Stimulated activated CD8-positive, alpha-beta memory T cell treated with anti-CD3 and anti-CD28 coated beads, Interleukin-12 subunit alpha, Interleukin-12 subunit beta, amount 100 ng/mL, for 24 hours (primary cell): Measurements from ENCODE around the gene FUT9.

Experiments
- DNase-seq: peaks from one replicate; pipeline ENCODE4 v3.0.0-alpha.2; 2020; ENCODE audit errors: extremely low read depth

The FUT9 gene

DNA sequence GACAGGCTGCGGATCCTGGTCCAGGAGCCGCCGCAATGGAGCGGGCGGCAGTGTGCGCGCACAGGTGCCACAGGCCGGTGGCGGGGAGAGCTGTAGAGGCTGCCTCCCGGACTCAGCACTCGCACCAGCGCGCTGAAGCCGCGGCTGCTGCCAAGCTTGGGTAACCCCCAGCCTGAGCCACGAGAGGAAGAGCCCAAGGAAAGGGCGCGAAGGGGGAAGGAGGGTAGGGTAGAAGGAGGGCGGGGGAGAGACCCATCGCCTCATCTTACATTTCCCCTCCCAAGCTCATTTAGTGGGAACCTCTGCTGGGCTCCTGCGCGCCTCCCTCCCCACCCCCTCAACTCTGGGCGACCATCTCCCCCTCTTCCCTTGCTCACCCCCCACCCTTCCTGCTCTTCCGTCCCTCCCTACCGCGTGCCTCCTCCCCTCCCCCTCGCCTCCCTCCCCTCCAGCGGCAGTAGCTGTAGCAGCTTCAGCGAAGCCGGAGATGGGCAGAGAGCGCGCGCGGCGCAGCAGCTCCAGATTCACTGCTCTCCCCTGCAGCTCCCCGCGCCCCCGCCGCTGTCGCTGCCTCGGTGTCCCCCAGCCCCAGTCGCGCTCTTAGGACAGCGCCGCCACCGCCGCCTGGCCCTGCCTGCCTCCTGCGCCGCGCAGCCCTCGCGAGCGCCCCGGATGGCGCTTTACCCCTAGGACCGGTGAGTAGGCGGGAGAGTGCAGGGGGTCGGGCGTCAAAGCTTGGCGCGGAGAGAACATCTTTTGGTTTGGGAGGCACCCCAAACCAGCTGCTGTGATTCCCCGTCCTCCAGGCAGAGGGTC, at the start of gene FUT9:
Gene FUT9 (plus strand): TSS at position 457 of the 816 bp plus-strand sequence. CDS start 187,182 bp downstream, outside the sequence.
- DNase-seq: no peak

DNA sequence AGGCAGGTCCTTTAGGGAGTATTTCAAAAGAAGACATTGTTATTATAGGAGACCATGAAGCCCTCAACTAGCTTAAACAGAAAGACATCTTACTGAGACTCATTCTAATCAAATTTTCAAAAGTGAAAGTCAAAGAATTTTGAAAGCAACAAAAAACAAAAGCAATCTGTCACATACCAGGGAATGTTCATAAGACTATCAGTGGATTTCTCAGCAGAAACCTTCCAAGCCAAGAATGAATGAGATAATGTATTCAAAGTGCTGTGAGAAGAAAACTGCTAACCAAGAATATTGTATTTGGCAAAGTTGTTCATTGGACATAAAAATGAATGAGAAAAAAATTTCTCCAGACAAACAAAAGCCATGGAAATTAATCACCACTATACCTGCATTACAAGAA, 48.2 kb upstream of the FUT9 start:
- DNase-seq: no peak

DNA sequence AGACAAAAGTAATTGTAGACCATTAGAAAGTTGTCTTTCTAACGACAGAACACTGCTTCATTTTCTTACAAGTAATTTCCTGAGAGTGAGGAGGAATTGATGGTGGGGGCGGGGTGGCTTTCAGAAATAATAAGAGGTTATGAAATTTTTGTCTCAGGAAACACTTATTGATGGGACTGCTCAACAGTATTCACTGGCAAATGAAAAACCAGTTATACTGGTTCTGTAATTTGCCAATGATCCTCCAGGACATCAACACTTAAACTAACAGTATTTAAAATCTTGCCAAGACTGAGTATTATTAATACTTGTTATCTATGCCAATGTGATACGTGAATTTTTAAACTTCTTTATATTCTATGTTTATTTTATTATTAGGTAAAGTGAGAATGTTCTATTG, 41.8 kb upstream of the FUT9 start:
- no peak for DNase-seq

DNA sequence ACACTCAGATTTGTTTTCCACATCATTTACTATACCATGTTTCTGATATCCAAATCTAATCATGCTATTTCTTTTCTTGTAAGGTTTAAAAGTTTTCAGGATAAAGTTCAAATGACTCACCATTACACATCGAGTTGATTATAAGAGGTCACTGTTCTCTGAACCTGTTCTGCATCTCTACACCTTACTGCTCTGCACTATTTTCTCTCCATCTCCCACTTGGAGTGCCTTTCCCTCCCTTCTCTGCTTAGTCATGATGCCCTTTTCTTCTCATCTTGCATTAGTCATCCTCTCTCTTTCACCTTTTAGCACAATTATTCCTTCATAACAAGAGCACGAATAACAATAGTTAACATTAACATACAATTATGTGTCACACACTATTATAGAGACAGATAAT, 37.5 kb upstream of the FUT9 start:
- DNase-seq: no peak

DNA sequence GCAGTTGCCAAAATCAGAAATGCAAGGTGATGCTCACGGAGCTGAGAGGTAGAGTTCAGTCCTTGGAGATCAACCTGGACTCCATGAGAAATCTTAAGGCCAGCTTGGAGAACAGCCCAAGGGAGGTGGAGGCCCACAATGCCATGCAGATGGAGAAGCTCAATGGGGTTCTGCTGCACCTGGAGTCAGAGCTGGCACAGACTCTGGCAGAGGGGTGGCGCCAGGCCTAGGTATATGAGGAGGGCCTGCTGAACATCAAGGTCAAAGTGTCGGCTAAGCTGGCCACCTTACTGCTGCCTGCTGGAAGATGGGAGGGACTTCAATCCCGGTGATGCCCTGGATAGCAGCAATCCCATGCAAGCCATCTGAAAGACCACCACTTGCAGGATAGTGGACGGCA, 23.9 kb upstream of the FUT9 start:
- DNase-seq: no peak

DNA sequence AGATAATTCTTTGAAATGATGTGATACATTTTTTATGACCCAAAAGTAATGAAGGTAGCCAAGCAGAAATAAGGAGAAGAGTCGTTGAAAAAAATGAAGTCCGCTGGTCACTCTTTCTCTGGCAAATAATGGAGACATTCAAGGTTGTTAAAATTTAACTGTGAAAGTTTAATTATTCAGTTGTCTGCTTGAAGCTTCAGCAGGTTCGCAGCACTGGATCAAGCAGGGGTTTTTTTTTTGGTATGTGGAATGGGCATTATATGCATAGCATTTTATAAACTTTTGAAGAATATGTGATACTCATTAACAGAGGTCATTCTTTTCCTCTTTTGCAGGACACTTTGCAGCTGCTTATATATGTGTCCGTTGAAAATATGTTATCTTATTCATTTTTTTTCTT, 21.6 kb upstream of the FUT9 start:
- DNase-seq: no peak

DNA sequence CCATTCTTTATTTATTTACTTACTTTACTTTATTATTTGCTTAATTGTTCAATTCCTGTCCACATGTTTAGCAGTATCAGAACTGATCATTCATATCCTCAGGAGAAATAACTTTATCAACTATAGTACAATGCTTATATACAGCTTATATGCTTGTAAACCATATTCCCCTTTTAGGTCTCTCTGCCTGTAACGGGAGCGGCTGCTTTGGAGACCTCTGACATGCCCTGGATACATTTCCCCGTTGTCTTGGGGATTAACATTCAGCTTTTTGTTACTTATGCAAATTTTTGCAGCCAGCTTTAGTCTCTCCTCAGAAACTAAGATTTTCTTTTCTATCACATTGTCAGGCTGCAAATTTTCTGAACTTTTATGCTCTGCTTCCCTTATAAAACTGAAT, 17.6 kb upstream of the FUT9 start:
- DNase-seq: no peak

DNA sequence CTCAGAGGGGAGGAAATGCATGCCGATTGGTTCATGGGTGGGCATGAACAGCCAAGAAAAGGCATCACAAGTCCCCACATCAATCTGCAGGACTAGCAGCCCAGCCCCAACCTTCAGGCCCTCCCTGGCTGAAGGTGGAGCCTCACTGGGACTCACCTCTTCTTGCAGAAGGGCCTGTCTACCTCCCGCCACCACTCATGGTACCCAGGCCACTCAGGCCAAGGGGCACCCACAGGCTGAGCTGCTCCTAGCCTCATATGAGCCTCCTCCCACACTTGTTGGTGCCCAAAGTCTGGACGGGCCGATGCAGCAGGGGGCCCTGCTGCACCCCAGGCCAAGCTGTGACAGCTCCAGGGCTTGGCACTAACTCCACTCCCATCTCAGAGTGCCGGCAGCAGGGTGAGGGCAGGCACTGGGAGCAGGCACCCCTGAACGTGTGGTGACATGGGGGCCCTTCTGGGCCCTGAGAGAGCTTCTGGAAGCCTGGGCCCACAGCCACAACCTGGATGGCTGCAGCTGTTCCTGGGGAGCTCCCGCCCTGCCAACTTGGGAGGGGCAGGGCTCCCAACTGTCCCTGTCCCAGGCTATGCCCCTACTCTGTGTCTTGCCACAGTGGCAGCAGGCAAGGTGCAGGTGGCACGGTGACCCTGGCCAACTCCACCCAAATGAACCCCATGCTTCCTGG, 13.7 kb upstream of the FUT9 start:
- DNase-seq: no peak

DNA sequence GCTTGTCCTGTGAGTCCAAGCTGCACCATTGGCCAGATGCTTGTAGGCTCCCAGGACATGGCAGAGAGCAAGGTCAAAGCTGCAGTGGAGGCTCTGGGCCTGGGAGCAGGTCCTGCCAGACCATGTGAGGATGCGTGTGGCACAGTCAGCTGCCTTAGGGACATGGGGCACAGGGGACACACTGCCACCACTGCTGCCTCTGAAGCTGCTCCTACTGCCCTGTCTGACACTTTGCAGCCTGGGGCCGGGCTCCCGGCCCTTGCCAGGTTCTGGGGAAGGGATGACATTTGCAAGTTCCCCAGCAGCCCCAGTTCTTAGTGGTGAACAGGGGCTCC, 13.2 kb upstream of the FUT9 start:
- DNase-seq: no peak

DNA sequence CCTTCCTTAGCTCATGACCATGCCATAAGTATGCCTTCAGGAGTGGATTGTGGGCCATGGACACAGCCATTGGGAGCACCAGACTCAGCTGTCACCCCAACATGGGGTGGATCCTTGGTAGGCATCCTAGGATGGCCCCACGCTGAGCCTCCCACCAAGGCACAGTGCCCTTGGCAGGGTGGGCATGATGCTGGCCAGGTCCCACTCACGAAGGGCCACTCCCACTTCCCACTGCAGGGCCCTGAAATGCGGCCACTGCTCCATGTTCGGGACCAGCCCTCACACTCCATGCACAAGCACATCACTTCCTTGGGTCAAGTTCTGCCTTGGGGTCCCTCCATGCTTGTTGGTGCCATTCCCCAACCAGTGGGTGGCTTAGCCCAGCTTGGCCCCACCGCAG, 12.9 kb upstream of the FUT9 start:
- DNase-seq: no peak

DNA sequence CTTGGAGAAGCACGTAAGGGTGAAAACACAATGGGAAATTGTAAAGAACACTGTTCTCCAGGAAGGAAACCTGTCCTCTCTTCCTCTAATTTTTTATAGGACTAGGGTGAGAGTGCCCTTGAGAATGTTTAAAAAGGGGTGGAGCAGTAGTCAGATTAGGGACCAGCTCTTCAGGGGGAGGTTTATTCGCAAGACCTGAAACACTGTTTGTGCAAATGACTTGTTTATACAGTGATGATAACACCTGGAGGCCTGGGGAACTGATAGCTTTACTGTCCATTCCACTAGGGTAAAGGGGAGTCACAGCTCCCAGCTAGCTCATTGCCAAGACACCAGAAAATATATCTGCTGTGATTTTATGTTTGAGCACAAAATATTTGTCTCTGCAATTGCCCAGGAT, 8.1 kb upstream of the FUT9 start:
- DNase-seq: no peak

DNA sequence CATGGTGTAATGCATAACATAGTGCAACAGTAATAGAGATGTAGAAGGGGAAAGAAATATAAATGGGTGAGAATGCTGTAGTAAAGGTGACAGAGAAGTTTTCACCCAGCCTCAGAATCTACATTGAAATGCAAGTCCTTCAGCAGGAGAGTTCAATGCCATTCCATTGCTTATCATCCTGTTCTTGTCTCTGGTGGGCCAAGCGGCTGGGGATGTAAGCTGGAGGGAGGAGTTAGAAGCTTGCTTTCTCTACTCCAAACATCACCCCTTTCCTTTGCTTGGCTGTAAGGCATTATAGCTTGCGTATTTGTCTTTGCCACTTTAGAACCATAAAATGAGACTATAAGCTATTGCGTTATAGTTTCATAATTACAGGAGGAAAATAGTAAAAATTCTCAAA, 2.2 kb upstream of the FUT9 start:
- DNase-seq: no peak

DNA sequence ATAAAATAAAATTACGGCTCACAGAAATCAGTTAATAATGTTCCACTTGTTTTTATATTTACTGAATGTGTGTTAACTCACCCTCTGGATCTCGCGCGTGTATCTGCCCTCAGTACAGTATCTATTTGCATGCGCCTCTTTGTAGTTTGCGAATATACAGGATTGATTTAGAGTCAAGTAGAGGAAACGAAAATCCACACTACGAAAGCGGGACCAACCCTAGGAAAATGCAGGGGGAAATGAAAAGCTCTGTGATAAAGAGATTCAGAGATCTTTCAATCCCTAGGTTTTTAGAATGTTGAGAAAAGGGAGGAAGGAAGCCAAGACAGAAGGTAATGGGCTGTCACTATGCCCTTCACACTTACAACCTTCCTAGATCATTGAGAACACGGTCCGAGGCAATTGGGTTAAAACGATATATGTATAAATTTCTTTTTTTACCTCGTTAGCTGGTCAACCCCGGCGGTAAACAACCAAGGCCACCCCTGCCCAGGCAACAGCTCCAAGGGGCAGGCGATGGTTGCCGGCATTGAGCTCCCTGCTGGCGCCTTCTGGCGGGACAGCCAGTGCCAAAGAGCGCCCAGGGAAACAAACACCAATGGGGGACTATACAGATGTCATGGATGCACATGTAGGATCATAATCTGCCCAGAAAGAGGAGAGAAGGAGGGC, 792 bp upstream of the FUT9 start:
- no peak for DNase-seq

DNA sequence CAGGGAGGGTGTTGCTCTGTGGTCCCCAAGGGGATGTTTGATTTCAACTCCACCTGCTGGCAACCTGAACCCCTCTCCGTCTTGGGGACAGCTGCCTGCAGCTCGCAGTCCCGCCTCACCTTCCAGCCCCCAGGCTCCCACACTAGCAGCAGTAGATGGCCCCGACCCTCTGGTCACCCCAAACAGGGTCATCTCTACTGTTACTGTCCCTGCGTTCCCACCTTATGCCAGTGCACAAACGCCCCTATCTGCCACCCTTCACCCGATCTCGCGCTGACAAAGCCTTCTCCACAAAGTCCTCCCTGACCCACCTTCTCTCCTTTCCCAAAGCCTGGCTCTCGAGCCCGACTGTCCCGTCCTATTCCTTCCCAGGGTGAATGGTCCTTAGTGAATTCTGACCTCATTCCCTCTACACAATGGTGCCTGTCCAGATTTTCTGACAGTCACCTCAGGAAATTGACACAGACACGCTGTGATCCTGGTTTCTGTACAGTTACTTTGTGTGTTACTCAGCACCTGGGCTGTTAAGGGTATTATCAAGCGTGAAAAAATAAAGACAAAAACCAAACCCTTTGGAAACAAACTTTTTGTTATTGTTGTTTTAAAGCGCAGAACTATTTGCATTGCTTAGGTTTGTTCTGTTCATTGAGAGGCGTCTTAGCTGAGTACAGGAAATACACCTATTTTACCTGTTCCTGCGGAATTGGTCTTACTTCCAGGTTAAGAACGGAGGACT, 728 bp downstream of the FUT9 start:
- DNase-seq: no peak

DNA sequence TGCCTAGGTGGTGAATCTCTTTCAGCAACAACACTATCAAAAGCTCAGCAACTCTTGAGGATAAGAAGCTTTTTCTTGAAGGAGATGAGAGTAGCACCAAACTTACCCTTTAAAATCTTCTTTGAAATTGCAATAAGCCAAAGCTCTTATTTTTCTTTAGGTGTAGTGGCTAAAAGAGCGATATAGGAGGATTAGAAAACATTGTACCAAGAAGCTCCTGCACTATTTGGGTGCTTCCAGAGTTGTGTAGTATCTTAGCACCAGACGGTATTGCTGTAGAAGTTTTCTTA, 1.2 kb downstream of the FUT9 start:
- DNase-seq: no peak

DNA sequence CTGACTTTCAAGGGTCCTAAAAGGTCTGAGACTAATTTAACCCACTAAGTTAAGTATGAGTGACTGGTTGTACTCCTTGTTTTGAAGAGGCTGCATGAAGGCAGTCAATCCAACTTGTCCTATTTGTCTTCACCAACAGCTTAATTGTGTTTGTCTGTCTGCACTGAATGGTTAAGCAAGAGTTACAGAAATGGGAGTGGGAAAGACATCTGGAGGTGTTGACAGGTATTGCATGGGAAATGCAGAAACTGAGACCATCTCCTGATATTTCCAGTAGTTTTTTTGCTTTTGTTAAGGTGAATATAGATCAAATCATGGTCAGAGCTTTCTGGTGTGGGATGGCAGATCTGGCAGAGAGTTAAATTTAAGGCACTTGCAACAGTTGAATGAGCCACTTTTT, 6.5 kb downstream of the FUT9 start:
- DNase-seq: no peak

DNA sequence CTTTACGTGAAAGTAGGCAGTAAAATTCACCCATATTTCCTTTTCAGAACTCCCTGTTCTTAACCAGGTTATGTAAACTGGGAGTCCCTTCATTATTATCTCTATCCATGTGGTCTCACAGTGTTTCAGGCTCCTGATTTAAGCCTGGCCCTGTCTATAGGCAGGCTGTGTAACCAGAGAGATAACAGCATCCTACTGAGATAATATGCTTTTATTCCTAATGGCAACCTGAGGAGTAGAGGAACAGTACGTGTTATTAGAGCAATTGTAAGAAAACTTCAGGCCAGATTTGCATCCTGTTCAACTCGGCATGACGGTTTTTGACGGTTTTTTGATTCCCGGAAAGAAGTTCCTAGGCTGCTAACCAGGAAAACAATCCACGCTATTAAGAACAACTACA, 16.9 kb downstream of the FUT9 start:
- no peak for DNase-seq

DNA sequence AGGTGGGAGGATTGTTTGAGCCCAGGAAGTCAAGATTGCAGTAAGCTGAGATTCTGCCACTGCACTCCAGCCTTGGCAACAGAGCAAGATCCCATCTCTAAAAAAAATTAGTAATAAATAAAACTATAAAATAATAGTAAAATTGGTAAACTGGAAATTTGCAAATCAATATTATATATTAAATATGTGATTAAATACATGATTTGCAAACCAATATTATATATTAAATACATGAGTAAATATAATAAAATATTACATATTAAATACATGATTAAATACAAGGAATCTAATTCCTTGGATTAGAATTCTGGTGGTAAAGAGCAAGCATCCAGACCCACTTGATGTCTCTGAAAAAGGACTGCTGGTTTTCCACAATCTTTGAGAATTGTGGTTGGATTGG, 35.8 kb downstream of the FUT9 start:
- DNase-seq: no peak

DNA sequence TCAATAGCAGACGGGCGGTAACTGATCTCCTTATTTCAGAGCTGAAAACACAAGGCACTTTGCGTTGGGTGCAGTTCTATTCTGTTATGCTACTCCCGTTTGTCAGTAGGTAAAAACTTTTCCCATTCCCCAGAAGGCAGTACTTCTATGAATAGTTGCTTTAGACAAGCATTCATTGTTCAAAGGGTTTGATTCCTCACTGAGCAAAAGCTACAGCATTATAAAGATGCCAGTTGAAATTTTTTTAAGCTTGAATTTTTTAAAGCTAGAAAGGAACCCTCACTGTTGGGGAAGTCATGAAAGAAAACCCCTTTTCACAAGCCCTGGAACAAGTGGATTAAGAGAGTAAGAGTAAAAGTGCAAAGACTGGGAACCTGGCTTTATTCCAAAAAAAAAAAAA, 42.3 kb downstream of the FUT9 start:
- no peak for DNase-seq

DNA sequence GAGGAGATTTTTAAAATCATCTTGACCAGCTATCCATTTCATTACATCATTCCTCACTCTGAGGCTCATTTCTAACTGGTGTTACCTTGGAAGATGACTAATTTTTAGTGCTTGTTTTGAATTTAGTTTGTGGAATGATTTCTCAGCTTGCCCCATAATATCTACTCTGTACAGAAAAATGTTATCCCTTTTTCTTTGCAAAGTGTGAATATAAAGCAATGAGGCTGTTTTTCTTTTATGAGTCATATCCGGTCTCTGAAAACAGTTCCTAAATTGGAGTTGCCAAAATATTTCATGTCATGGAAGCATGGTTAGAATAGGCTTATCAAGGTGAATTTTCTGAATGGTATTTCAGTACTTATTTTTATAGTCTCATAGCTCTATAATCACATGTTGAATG, 43.8 kb downstream of the FUT9 start:
- DNase-seq: no peak

DNA sequence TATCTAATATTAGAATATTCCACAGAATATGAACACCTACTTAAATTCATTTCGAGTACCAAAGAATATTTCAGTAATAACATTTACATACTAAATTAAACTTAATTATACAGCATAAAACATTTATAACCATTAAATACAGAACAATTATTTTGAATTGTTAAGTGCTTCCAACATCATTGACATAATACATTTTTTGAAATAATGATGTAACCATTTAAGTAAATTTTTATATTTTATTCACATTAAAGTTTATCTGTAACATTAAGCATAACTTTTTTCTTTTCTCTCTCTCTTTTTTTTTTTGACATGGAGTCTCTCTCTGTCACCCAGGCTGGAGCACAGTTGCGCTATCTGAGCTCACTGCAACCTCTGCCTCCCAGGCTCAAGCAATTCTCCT, 44.5 kb downstream of the FUT9 start:
- DNase-seq: no peak

DNA sequence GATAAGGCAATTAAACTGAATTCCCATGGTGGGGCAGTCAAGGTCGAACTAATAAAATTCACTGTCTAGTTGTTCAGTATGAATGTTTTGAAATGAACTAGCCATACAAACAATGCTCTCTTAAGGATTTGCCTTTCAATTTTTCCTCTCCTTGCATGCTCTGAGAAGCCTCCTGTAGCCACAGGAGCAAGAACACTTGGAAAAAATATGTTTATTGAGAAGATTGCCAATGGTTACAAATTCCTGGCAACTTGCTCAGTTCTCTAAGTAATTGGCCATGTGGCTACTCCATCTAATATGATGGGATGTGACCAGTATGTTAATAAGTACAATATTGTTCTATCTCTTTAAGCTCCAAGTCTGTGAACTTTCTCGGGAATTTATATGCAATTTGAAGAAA, 49.4 kb downstream of the FUT9 start:
- no peak for DNase-seq

DNA sequence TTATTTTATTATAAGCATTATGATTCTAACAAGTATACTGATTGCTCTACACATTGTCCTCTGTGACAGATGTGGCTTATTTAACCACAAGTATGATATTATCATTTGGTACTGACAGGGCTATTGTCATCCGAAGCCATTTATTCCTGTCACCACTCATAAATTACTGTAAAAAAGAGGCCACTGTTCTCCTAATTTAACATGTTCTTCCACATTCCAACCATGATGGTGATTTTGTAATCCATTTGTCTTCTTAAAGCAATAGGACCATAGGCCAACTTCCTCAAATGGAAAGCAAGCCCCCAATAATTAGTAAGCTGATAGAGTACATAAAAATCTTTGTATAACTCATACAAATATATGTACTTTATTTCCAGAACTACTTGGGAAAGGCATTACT, 50.6 kb downstream of the FUT9 start:
- DNase-seq: no peak
